Ovary (tissue), 3 donors: ENCODE data around the gene SOD3.

Experiments used
- EP300 ChIP-seq: sonication (generic); formaldehyde crosslinking; IDR thresholded peaks from one replicate; pipeline ENCODE4 v1.6.1; 2017; ENCODE audit warnings: antibody characterized with exemption
- POLR2A ChIP-seq: fragments of 450-650 bp; IDR thresholded peaks from one replicate; pipeline ENCODE4 v1.6.1; 2017; ENCODE audit warnings: antibody characterized with exemption, mild to moderate bottlenecking, moderate library complexity
- TF ChIP-seq, protein P1 (sequence below), 3 donors: fragments of 450-650 bp in 2 of 3; fragments of 200-600 bp in 1 of 3; IDR thresholded peaks; one replicate each; pipeline versions ENCODE4 v1.5.1 to v1.8.0; 2016 to 2022; ENCODE audit warnings: antibody characterized with exemption in 3 of 3, mild to moderate bottlenecking in 1 of 3
- donor health status: DM: no; HTN: no; CAD: no.

DNA sequence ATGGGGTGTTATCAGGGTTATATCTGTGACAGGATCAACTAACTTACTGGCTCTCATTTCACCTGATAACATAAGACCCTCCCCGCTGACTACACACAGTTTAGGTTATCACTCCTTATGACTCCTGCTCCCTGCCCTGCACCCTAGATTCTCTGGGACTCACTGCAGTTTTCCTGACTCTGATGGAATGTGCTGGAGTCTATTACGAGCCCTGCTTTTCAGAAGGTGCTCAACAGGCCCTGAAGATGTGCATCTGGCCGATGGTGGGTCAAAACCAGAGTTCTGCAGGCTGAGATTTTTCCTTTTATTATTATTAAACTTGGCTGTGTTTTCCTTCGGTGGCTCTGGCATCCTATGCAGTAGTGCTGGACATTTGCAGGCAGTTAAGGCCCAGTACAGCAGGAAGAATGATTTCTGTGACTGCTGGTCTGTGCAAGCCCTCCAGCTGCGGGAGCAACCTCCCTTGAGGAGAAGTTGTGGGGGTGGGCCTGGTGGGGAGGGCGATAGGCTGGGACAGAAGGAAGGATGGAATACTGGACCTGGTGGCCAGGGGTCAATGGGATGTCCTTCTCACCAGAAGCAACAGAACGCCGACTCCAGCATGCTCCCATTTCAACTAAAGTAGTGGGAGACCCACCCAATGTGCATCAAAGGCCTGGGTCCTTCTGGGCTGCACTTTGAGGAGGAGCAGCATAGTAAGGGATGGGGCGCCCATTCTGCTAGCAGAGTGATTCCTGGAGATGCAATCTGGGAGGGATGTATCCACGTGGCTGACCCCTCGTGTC is 11.0 kb downstream of the SOD3 start:
- TF ChIP-seq, protein P1, sequence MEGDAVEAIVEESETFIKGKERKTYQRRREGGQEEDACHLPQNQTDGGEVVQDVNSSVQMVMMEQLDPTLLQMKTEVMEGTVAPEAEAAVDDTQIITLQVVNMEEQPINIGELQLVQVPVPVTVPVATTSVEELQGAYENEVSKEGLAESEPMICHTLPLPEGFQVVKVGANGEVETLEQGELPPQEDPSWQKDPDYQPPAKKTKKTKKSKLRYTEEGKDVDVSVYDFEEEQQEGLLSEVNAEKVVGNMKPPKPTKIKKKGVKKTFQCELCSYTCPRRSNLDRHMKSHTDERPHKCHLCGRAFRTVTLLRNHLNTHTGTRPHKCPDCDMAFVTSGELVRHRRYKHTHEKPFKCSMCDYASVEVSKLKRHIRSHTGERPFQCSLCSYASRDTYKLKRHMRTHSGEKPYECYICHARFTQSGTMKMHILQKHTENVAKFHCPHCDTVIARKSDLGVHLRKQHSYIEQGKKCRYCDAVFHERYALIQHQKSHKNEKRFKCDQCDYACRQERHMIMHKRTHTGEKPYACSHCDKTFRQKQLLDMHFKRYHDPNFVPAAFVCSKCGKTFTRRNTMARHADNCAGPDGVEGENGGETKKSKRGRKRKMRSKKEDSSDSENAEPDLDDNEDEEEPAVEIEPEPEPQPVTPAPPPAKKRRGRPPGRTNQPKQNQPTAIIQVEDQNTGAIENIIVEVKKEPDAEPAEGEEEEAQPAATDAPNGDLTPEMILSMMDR (IDR thresholded peaks at IDR 0.05): no peak
- no peak for TF ChIP-seq EP300
- no peak for TF ChIP-seq POLR2A
